NCI-H187 (cell line): ENCODE results near the gene UCKL1.
"Not testable (repeated sequence)": the region's sequence is repeated elsewhere in the genome, so short reads cannot be mapped to it uniquely, and the experiment has no call there.

ENCODE experiments used
- DNase-seq, 2 experiments: peaks; one replicate each; lab custom pipeline; 2025; lab: John Stamatoyannopoulos, UW

UCKL1 gene

DNA sequence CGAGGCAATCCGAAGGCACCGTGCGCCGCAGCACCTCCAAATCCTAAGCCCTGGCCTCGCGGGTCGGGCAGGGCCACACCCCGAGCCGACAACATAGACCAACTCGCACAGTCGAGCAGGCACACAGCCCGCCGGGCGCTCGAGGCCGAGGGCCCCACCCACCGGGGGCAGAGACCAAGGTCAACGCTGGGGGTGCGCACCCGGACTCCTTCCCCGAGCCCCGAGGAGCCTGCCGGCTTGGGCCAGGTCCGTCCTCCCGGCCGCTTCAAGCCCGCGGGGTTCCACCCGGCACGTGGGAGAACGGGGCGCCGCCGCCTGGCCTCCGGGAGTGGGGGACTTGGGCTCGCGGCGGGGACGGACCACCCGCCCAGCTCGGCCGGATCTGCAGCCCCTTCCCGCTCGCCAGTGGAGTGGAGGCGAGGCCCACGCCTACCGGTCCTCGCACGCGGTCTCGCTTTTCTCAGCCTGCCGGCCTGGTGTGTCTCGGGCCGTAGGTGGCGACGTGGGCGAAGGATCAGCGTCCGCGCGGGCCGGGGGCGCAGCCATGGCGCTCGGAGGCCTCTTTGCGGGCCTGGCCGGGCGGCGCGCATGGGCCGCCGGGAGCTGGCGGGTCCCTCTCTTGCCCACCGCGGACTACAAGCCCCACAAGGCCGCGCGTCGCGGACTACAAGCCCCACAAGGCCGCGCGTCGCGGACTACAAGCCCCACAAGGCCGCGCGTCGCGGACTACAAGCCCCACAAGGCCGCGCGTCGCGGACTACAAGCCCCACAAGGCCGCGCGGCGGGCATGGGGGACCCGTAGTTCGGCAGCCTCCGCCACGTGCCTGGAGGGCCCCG is at the start of gene UCKL1:
UCKL1 (minus strand) TSS at position 590 of the 837 bp plus-strand sequence; CDS start at position 546, 44 bp downstream.
- DNase-seq = peak; percentile 70 to 90

DNA sequence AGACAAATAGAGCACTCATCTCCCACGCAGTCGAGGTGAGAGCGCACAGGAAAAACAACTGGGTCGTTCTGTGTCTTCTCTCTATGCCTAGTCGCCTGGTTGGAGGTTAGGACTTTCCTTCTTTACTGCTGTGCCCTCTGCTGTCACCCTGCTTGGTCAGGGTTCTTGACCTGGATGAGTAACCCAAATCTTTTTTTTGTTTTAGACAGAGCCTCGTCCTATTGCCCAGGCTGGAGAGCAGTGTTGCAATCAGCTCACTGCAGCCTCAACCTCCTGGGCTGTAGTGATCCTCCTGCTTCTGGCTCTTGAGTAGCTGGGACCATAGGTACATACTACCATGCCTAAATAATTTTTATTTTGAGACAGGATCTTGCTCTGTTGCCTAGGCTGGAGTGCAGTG is 49.2 kb upstream of the UCKL1 start:
- DNase-seq = no peak

- DNase-seq = peak; percentile 78
Measured at GRCh38 chr20:64003960-64004725, 47.9 kb upstream of the UCKL1 start.

DNA sequence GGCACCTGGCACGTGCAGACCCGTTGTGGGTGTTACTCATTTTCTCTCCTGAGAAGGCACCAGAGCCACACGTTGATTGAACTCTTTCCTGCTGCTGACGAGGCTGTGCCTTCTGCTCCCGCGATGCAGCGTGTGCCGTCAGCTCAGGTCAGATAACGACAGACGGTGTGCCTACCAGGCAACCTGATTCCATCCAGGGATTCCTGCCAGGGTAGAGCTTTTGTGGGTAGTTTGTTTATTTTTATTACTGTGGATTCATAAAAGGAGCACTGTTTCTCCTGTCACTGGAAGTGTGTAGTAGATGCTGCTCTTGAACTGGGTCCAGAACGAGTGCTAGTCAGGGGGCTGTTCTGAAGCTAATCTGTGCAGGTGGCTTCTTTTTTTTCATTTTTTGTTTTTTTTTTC is 45.4 kb upstream of the UCKL1 start:
- DNase-seq = no peak

DNA sequence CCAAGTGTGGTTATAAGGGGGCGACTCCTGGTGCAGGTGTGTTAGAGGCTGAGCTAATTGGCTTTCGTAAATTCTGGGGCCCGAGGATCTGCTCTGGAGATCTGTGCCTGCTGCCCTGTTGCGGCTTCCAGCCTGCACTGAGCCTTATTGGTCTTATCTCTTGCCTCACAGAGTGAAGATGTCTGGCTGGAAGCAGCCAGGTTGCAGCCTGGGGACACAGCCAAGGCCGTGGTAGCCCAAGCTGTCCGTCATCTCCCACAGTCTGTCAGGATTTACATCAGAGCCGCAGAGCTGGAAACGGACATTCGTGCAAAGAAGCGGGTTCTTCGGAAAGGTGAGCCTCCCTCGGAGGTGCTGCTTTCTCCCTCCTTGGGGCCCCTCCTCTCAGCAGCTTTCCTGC is 44.7 kb upstream of the UCKL1 start:
- DNase-seq = no peak

DNA sequence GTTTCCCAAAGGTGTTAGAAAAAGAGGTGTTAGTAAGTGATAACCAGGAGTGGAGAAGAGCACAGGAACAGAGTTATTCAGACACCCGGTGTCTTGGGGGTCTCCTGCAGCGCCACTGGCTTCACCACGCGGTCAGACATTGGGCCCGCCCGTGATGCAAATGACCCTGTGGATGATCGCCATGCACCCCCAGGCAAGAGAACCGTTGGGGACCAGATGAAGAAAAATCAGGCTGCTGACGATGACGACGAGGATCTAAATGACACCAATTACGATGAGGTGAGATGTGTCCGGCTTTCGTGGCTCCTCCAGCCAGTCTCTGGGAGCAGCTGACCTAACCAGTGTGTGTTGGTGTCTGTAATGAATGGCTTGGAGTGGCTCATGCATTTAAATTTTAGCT is 26.7 kb upstream of the UCKL1 start:
- DNase-seq = no peak

DNA sequence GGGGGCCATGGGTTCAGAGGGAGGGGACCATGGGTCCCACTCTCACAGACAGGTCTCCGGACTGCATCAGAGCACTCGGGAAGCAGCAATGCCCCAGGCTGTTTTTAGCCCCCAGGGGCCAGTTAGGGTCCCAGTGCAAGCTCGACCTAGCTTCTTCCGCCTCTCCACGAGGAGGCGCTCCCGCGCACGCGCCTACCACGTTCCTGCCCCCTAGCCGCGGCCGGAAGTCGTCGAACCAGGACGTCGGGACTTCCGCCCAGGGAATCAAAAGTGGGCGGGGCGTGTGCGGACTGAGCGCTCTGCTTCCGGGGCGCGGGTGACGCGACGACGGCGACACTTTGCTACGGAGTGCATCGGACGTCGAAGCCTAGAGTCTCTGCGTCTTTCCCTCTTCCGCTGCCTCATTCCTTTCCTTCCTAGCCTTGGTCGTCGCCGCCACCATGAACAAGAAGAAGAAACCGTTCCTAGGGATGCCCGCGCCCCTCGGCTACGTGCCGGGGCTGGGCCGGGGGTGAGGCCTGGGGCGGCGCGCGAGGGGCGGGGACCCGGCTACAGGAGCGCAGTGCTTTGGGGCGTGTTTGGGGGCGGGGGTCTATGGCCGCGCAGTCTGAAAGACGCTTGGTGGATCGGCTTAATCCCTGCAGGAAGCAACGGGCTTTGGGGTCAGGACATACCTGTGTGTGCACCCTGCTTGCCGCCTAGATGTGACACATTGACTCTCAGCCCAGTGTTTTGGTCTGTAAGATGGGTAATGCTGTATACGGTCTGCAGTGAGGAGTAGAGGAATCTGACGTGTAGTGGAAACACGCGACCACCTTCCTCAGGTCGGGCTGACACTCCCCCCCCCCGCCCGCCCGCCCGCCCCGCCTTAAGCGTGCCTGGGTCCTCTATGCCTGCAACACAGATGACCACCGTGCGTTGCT is 24.9 kb upstream of the UCKL1 start, which contains the start of gene PRPF6:
PRPF6 (plus strand) TSS at position 327 of the 923 bp plus-strand sequence; CDS start at position 441, 114 bp downstream.
- DNase-seq = peak; percentile 91 to 99

DNA sequence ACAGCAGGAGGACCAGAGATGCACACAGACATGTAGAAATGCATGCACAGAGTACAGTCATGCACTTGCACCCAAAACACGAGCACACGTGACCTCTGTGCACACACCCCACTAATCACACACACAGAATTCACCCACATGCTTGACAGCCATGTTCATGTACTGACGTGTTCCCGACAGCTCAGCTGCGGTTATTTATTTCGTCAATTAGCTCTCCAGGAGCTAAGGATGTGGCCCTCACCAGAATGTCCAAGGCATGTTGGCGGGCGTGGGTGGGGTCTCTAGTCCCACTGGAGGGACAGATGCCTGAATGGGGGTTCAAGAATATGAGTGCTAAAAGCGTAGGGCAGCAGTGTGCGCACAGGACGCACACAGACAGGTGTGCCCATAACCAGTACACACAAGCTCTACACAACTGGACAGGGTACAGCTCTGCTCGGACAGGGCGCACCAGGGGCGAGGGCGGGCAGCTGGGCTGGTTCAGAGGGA is 24.1 kb upstream of the UCKL1 start:
- no peak for DNase-seq

DNA sequence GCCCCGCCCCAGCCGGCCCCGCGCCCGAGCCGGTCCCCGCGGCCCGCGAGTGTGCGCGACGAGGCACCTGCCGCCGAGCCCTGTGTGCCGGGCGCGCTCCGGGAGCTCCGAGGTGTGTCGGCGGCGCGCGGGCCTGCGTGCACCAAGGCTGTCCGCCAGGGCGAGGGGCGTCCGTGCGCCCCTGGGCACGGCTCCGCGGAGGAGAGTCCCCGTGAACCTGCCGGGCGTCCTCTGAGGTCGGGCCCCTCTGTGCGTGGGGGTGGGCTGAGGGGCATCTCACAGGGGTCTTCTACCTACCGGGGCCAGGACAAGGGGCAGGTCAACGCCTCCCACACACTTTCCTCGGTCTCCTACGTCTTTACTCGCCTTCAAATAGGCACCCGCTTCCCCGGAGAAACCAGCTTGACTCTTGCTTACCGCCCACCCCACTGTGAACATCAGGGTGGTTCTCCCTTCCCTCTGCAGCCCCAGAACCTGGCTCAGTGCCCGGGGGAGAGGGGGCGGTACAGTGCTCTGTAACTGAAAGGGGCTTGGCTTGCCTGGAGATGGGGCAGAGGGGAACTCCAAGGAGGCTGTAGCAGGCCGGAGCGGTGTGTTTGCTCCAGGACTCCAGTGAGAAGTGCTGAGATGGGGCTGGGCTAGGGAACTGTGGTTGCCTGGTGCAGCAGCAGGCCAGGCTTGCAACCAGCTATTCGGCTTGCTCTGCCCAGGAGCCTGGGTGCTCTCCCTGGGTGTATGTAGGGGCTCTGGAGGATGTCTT is 23.5 kb upstream of the UCKL1 start, which contains the start of gene SAMD10:
SAMD10 (minus strand) TSS at position 86 of the 760 bp plus-strand sequence. CDS start 175 bp downstream, outside the sequence.
- DNase-seq = peak in 1 of 2 experiments; percentile 40

DNA sequence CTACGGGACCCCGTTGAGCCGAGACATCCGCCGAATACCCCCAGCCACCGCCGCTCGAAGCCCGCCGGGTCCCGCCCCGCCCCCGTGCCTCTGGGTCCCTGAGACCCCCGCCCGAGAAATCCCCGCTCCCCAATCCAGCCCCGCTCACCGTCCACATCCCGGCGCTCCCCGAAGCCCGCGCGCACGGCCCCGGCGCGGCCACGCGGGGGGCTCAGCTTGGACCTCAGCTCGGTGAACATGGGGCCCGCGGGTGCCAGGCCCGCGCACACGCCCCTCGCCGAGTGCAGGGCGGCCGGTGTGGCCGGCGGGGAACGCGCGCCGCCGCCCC is 23.0 kb upstream of the UCKL1 start:
- no peak for DNase-seq

- peak; percentile 12 to 51 for DNase-seq
Measured at GRCh38 chr20:63978319-63979228, 22.4 kb upstream of the UCKL1 start.

DNA sequence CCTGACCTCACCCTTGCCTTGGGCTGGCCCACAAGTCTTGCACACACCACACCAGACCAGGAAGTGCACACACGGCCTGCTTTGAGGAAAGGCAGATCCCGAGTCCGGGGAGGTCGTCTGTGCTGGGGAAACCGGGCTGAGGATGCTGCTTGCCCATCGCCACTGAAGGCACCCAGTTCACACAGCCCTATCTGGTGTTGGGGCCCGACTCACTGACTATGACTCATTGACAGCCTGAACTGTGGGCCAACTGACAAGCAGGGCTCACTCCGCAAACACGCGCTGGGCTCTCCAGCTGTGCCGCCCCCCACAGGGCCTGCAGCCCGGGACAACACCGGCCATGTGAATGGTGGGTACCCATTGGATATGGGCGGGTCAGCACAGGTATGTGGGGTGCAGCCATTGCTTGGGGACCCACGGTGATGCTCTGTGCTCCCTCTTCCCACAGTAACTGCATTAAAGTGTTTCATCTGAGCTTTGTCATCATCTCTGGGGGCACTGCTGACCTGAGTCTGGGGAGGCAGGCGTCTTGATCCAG is 21.6 kb upstream of the UCKL1 start:
- DNase-seq = no peak

DNA sequence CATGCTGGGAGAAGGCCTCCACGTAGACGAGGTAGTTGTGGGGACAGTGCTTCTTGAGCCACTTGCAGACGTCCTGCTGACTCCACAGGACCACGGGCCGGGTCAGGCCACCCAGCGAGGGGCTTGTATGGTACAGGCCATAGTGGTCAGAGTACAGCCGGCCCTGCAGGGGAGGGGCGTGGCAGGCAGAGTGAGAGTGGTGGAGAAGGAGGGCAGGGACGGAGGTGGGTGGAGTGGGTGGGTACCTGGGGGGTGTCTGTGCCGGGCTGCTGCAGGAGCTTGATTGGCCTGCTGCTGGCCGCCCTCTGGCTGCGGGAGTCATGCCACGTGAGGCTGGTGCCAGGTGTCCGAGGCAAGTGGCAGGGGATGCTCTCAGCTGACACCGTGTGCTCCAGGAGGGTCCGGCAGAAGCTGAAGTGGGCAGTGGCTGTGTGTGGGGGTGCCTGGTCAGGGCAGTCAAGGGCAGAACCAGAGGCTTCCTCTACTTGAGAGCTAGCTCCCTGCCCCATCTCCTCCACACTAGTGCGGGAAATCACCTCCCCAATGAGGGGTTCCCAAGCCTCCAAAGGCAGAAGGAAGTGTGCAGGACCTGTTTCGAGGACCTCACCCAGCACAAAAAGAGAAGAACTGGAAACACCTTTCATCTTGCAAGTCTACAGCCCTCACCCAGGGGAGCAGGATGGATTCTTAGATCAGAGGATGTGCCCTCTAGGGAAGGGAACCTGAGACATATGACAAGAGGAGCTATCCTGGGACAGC is 20.9 kb upstream of the UCKL1 start:
- DNase-seq = no peak

DNA sequence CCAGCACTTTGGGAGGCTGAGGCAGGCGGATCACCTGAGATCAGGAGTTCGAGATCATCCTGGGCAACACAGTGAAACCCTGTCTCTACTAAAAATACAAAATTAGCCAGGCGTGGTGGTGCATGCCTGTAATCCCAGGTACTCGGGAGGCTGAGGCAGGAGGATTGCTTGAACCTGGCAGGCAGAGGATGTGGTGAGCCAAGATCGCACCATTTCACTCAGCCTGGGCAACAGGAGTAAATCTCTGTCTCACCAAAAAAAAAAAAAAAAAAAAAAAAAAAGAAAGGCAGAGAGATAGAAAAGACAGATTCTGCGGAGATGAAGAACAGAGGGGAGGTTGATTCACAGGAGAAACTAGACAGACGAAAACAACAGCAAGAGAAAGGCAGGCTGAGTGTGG is 20.3 kb upstream of the UCKL1 start:
- DNase-seq = not testable (repeated sequence)

GRCh38 chr20:63974402-63975200 is 18.4 kb upstream of the UCKL1 start:
- DNase-seq = no peak

DNA sequence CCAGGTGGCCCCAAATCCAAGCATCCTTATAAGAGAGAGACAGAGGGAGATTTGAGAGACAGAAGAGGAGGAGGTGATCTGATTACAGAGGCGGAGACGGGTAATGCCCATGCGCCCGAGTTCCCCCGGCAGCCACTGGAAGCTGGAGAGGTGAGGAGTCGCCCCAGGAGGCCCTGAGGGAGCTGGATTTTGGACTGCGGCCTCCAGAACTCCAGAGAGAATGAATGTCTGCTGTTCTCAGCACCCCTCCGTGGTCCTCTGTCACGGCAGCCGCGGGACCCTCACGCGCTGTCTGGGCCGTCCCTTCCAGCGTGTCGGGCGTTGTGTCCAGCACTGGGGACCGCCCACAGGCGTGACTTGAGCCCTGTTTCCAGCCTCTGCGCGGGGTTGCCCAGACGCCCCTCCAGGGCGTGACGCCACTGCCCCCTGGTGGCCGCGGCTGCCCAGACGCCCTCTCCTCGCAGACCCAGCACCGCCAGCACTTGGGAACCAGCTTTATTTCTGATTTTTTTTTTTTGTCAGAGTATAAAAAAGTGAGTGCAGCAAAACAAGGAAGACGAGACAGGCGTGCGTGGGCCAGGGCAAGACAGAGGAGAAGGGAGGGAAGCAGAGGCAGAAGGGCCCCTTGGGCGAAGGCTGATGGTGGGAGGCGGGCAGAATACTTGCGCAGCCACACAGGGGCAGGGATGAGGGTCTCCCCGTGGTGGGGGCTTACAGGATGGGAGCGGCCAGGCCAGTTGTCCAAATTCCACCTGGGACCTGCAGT is 17.6 kb upstream of the UCKL1 start:
- peak; percentile 75 to 77 for DNase-seq

- no peak for DNase-seq
Measured at GRCh38 chr20:63973160-63973479, 16.9 kb upstream of the UCKL1 start.
